Activated CD8-positive, alpha-beta T cell treated with anti-CD3 and anti-CD28 coated beads, Interleukin-2, amount 10 ng/mL, durations not matched to agents 7 days and 5 days (primary cell): Measurements from ENCODE around the gene TRNP1. TPM values are rescaled to one million over a fixed set of nuclear protein-coding genes. Genes with fewer than 3 reads are reported as not detected.

Source experiments
- ATAC-seq: fragments of 150-1000 bp; cut with Tn5 transposase; one replicate; pipeline ENCODE4 v1.10.0; 2021; ENCODE audit warnings: moderate library complexity
- CTCF ChIA-PET: fragments of 350-600 bp; sonication (Branson Sonifier 250); formaldehyde crosslinking; loops from one replicate; lab custom pipeline; 2021; ENCODE audit warnings: antibody characterized with exemption; lab: Charles Lee
- POLR2A ChIA-PET: fragments of 350-600 bp; sonication (Branson Sonifier 250); formaldehyde crosslinking; loops from one replicate; lab custom pipeline; 2021; ENCODE audit warnings: antibody characterized with exemption; lab: Charles Lee
- DNase-seq: peaks from one replicate; pipeline ENCODE4 v3.0.0-alpha.2; 2020
- H3K27ac Mint-ChIP-seq: one replicate; pipeline ENCODE4 v1.8.0; 2021; ENCODE audit warnings: mild to moderate bottlenecking, mixed read lengths
- H3K27me3 Mint-ChIP-seq: one replicate; pipeline ENCODE4 v1.8.0; 2021; ENCODE audit warnings: low read depth, mixed read lengths
- H3K36me3 Mint-ChIP-seq: one replicate; pipeline ENCODE4 v1.8.0; 2021; ENCODE audit warnings: low read depth, mixed read lengths
- H3K4me1 Mint-ChIP-seq: one replicate; pipeline ENCODE4 v1.8.0; 2021; ENCODE audit warnings: low read depth, mixed read lengths
- H3K4me3 Mint-ChIP-seq: one replicate; pipeline ENCODE4 v1.8.0; 2021; ENCODE audit warnings: mild to moderate bottlenecking, mixed read lengths
- H3K9me3 Mint-ChIP-seq: one replicate; pipeline ENCODE4 v1.8.0; 2022; ENCODE audit warnings: mixed read lengths; ENCODE audit not compliant: insufficient read depth
- total RNA-seq, 2 experiments: library from RNA; stranded (reverse); gene quantifications; one replicate each; pipeline ENCODE4 v1.2.3, GENCODE V29; 2021

The TRNP1 gene
- total RNA-seq, 2 experiments from 2014 or later: not detected

- H3K9me3 Mint-ChIP-seq: no peaks in the 10 kb centered on the region
- DNase-seq (no peak), ATAC-seq (no peak)
- no peak overlapping the region for H3K27ac Mint-ChIP-seq
- H3K4me1 Mint-ChIP-seq: peaks cover 19% of the 10 kb centered on the region
- no peak overlapping the region for H3K4me3 Mint-ChIP-seq
- CTCF ChIA-PET: interaction anchor here (0.9 to 6.4 kb wide), 9 partner anchors 7 to 461 kb away, joined by 3 to 66 read pairs (median 8); no protein-coding TSS in a partner anchor
- POLR2A ChIA-PET: no interaction called here
- no peaks in the 10 kb centered on the region for H3K36me3 Mint-ChIP-seq
- H3K27me3 Mint-ChIP-seq: peaks cover 44% of the 10 kb centered on the region
These were observed 2.5 kb downstream of the TRNP1 start for GRCh38 chr1:26996024-26996423.

- DNase-seq (no peak), ATAC-seq (no peak)
- POLR2A ChIA-PET: no interaction called here
- H3K36me3 Mint-ChIP-seq: no peaks in the 10 kb centered on the region
- peaks cover 41% of the 10 kb centered on the region for H3K27me3 Mint-ChIP-seq
- H3K4me3 Mint-ChIP-seq: no peak overlapping the region
- no peak overlapping the region for H3K27ac Mint-ChIP-seq
- H3K9me3 Mint-ChIP-seq: no peaks in the 10 kb centered on the region
- CTCF ChIA-PET: interaction anchor here (0.7 to 6.4 kb wide), 15 partner anchors 8 to 461 kb away, joined by 3 to 66 read pairs (median 4); no protein-coding TSS in a partner anchor
- H3K4me1 Mint-ChIP-seq: peaks cover 18% of the 10 kb centered on the region
These were observed 3.2 kb downstream of the TRNP1 start for GRCh38 chr1:26996665-26997064.

DNA sequence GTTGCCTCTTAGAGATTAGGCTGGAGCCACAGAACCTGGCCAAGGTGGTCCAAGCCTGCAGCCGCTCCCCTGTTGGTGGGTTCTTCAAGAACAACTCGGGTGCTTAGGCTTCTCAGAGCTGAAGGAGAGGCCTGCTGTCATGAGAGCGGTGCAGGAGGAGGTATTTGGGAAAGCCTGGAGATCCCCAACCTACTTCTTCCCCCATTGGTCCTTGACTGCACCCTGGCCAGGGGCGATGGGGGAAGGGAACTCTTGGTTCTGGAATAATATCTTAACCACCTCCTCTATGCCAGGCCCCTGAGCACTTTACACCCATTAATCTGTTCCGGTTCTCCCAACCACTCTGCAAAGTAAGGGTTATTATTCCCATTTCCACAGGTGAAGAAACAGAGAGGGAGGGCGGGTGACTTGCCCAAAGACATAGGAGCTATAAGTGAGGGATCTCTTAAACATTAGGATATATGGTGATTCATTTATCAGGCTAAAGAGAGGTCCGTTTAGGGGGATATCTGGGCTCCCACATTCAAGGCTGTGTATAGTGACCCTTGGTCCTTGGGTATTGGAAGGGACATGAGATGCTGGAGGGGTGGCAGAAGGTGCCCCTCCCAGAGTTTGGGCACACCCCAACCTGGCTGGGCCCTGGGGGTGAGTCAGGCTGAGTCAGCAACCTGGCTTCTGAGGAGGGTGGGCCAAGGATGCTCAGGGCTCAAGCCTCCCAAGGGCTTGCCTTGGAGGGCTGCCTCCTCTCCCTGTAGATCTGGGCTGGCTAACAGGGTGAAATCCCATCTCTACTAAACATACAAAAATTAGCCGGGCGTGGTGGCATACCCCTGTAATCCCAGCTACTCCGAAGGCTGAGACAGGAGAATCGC lies 5.2 kb downstream of the TRNP1 start:
- Mint-ChIP-seq H3K4me1 (peaks cover 10% of the 10 kb centered on the region), H3K36me3 (no peaks in the 10 kb centered on the region), H3K9me3 (no peaks in the 10 kb centered on the region), H3K4me3 (no peak overlapping the region), H3K27me3 (peaks cover 39% of the 10 kb centered on the region), H3K27ac (no peak overlapping the region)
- ATAC-seq (no peak), DNase-seq (no peak)
- CTCF ChIA-PET: interaction anchor here (0.6 to 6.4 kb wide), 19 partner anchors 10 to 306 kb away, joined by 3 to 66 read pairs (median 4); partner anchors contain the start of gene TENT5B
- POLR2A ChIA-PET: interaction anchor here (1.0 kb wide), 1 partner anchor 101 kb away, joined by 3 read pairs; no protein-coding TSS in a partner anchor

DNA sequence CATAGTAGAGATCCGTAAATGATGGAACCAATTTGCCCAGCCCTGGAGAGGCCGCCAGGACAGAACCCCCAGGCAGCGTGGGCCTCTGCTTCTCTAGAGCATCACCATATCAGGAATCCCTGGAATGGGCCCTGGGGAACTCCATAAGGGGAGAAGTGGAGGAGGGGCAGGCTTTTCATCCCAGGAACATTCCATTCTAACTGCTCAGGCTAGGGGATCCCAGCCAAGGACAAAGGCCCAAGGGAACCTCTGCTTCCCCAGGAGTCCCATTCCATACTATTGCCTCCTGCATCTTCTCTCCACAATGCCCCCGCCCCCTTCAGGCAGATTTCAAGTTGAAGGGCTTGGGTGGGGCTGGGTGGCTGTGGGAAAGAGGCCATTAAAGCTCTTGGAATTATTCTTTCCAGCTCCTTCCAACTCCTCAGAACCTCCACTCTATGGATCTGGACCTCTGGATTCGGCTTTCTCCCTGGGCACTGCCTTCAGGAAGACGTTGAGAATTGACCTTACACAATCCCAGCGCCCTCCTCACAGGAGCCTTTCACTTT lies 6.0 kb downstream of the TRNP1 start:
- ChIA-PET POLR2A (no interaction called here), CTCF (no interaction called here)
- no peak overlapping the region for H3K4me3 Mint-ChIP-seq
- no peak overlapping the region for H3K27ac Mint-ChIP-seq
- peaks cover 38% of the 10 kb centered on the region for H3K27me3 Mint-ChIP-seq
- ATAC-seq (no peak), DNase-seq (no peak)
- no peaks in the 10 kb centered on the region for H3K36me3 Mint-ChIP-seq
- no peaks in the 10 kb centered on the region for H3K9me3 Mint-ChIP-seq
- peaks cover 8% of the 10 kb centered on the region for H3K4me1 Mint-ChIP-seq

DNA sequence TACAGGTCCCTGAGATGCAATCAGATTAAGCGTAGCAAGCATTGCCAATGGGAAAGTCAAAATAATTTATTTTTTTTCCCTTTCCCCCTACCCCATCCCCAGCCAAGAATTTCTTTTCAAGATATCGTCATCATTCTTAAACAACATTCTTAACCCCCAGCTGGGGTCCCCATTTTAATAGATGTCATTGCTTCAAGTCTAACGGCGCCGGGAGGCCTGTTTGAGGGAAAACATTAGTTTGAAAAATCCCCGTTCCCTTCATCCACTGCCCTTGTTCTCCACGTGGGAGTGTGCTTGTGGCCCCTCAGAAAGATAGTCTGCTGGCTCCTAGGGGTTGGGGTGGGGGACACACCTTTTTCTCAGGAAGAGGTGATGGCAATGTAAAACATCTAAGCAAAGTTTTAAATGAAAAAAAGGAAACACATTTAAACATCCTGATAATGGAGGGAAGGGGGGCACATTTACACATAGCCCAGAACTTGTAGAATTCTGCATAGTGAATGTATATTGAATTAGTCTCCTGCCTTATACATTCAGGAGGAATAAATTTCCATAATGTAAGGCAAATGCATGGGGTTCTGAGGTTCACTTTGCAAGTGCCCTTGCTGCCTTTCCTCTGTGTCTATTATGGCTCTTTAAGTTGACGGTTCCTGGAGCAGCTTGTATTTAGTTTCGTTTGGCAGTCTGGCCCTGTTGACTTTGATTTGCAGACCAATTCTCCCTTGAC lies 6.8 kb downstream of the TRNP1 start:
- Mint-ChIP-seq H3K9me3 (no peaks in the 10 kb centered on the region), H3K4me3 (no peak overlapping the region), H3K27me3 (peaks cover 30% of the 10 kb centered on the region), H3K4me1 (peaks cover 7% of the 10 kb centered on the region), H3K27ac (no peak overlapping the region), H3K36me3 (no peaks in the 10 kb centered on the region)
- ATAC-seq (no peak), DNase-seq (no peak)
- POLR2A ChIA-PET: no interaction called here
- CTCF ChIA-PET: interaction anchor here (0.9 kb wide), 1 partner anchor 45 kb away, joined by 3 read pairs; no protein-coding TSS in a partner anchor

DNA sequence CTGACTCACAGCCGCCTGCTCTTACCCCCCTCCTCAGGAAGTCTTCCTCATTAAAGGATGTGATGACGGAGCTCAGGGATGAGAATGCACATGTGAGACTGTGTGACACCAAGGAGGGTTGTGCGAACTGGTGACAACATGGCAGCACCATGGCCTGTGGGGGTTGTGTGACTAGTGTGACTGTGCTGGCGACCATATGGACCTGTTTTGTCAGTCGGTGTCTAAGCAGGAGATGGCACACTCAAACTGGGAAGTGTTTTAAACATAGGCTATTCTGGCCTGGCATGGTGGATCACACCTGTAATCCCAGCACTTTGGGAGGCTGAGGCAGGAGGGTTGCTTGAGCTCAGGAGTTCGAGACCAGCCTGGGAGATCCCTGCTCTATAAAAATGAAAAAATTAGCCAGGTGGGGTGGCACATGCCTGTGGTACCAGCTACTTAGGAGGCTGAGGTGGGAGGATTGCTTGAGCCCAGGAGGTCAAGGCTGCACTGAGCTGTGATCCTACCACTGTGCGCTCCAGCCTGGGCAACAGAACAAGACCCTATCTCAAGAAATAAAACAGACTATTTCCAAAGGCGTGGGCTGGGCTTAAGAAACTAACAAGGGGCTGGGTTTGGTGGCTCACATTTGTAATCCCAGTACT lies 7.4 kb downstream of the TRNP1 start:
- CTCF ChIA-PET: interaction anchor here (0.9 kb wide), 1 partner anchor 44 kb away, joined by 3 read pairs; no protein-coding TSS in a partner anchor

GRCh38 chr1:27001570-27002360 lies 8.3 kb downstream of the TRNP1 start:
- DNase-seq (no peak), ATAC-seq (no peak)
- H3K27me3 Mint-ChIP-seq: peaks cover 16% of the 10 kb centered on the region
- H3K4me3 Mint-ChIP-seq: no peak overlapping the region
- peaks cover 7% of the 10 kb centered on the region for H3K4me1 Mint-ChIP-seq
- ChIA-PET POLR2A (no interaction called here), CTCF (interaction anchor here (0.9 kb wide), 1 partner anchor 43 kb away, joined by 3 read pairs; no protein-coding TSS in a partner anchor)
- H3K9me3 Mint-ChIP-seq: no peaks in the 10 kb centered on the region
- H3K27ac Mint-ChIP-seq: no peak overlapping the region
- no peaks in the 10 kb centered on the region for H3K36me3 Mint-ChIP-seq

More for the DNA sequence above, 7.4 kb downstream of the TRNP1 start:
- Mint-ChIP-seq H3K9me3 (no peaks in the 10 kb centered on the region), H3K4me1 (peaks cover 7% of the 10 kb centered on the region), H3K27ac (no peak overlapping the region), H3K27me3 (peaks cover 23% of the 10 kb centered on the region), H3K4me3 (no peak overlapping the region), H3K36me3 (no peaks in the 10 kb centered on the region)
- no peak for ATAC-seq
- POLR2A ChIA-PET: no interaction called here
- DNase-seq: no peak

GRCh38 chr1:27003745-27004470 lies 10.4 kb downstream of the TRNP1 start:
- ATAC-seq (no peak), DNase-seq (no peak)
- H3K9me3 Mint-ChIP-seq: no peaks in the 10 kb centered on the region
- peaks cover 13% of the 10 kb centered on the region for H3K27me3 Mint-ChIP-seq
- CTCF ChIA-PET: no interaction called here
- H3K36me3 Mint-ChIP-seq: no peaks in the 10 kb centered on the region
- no peaks in the 10 kb centered on the region for H3K4me1 Mint-ChIP-seq
- POLR2A ChIA-PET: no interaction called here
- H3K27ac Mint-ChIP-seq: no peak overlapping the region
- H3K4me3 Mint-ChIP-seq: no peak overlapping the region

GRCh38 chr1:27004471-27005165 lies 11.1 kb downstream of the TRNP1 start:
- ChIA-PET POLR2A (no interaction called here), CTCF (no interaction called here)
- Mint-ChIP-seq H3K36me3 (no peaks in the 10 kb centered on the region), H3K4me3 (no peak overlapping the region), H3K9me3 (no peaks in the 10 kb centered on the region), H3K27me3 (peaks cover 13% of the 10 kb centered on the region), H3K27ac (no peak overlapping the region), H3K4me1 (no peaks in the 10 kb centered on the region)
- DNase-seq (no peak), ATAC-seq (no peak)

- ATAC-seq (no peak), DNase-seq (no peak)
- Mint-ChIP-seq H3K36me3 (no peaks in the 10 kb centered on the region), H3K27ac (no peak overlapping the region), H3K9me3 (no peaks in the 10 kb centered on the region), H3K4me1 (no peaks in the 10 kb centered on the region), H3K4me3 (no peak overlapping the region), H3K27me3 (peaks cover 16% of the 10 kb centered on the region)
- CTCF ChIA-PET: no interaction called here
- POLR2A ChIA-PET: no interaction called here
These were observed 11.7 kb downstream of the TRNP1 start for GRCh38 chr1:27005166-27005530.
